GM12892 (cell line): ENCODE results near the gene CABLES1.

Experiments used
- POLR2A ChIP-seq: IDR thresholded peaks from 2 replicates; pipeline ENCODE4 v1.6.1; 2011; ENCODE audit warnings: low read depth, low read length, control low read depth
- POLR2AphosphoS5 ChIP-seq: IDR thresholded peaks from 2 replicates; pipeline ENCODE4 v1.6.1; 2011; ENCODE audit warnings: low read depth, low read length, control low read depth
- TAF1 ChIP-seq: IDR thresholded peaks from 2 replicates; pipeline ENCODE4 v1.6.1; 2011; ENCODE audit warnings: low read depth, mild to moderate bottlenecking, control low read depth, low read length, borderline replicate concordance

GRCh38 chr18:23092121-23092520 lies 43.2 kb upstream of the CABLES1 start:
- TF ChIP-seq POLR2A, result no peak
- TF ChIP-seq POLR2AphosphoS5, result no peak
- no peak for TF ChIP-seq TAF1
